HG03432 (cell line): ENCODE measurements around the gene SP110.

Experiments used
- ATAC-seq: cut with Tn5 transposase; IDR thresholded peaks from one replicate; pipeline ENCODE4 v1.9.1; 2021; ENCODE audit warnings: mild to moderate bottlenecking, moderate library complexity; ENCODE audit not compliant: unreplicated experiment

SP110 gene

DNA sequence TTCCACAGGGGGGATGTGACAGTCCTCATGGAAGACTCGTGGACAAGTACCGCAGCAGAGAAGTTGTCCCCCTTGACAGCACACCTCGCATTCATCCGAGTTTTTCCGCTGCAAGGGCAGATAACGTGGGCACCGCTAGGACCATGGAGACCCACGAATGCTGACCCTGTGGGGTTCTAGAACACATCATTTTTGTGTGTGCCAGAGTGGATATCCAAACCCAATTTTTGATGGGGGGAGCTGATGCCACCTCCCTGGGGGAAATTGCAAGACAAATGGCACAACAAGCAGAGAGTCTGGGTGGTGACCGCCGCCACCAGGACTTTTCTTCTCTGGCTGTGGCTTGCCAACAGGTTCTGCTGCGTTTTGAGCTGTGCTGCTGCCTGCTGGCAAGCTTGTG, 46.9 kb downstream of the SP110 start:
- no peak for ATAC-seq

- no peak for ATAC-seq
Measured at GRCh38 chr2:230172156-230172555, 47.6 kb downstream of the SP110 start.

- no peak for ATAC-seq
Measured at GRCh38 chr2:230170532-230170931, 49.3 kb downstream of the SP110 start.

DNA sequence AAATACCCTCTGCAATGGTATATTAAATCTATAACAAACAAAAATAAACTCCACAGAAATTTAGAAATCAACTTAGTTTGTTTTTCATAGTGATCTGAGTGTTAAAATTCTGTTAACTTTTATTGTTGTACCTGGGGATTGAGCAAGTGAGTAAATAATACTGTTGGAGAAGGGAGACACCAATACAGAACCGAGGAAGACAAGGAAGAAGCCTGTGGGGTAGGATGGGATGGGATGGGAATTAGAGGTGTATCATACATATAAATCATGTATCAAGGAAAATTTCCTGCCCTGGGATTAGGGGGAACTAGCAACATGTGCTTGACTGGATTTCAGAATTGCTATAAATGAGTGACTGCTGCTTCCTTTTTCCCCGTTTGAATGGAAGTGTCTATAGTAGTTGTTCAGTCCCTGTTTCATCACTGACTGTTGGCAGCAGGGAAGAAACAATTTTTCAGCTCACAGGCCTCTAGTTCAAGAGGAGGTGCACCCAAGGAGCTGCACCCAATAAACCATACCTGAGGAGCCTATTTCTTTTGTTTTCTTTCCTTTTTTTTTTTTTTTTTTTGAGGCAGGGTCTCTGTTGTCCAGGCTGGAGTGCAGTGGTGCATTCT, 53.1 kb downstream of the SP110 start:
- no peak for ATAC-seq

GRCh38 chr2:230164139-230164538, 55.6 kb downstream of the SP110 start:
- no peak for ATAC-seq

DNA sequence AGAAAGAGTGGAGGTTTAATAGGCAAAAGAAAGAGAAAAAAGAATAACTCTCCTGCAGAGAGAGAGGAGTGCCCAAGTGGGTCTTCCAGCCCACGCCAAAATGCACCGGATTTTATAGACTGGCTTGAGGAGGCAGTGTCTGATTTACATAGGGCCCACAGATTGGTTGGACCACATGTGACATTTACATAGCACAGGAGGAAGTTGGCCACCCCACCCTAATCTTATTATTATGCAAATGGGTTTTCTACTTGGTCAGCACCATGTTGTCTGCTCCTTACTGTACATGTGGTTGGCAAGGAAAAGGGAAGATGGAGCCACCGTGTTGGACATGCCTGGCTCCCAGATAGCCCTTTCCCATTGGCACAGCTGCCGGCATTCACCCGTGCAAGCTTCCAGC, 56.8 kb downstream of the SP110 start:
- no peak for ATAC-seq

GRCh38 chr2:230161184-230161583, 58.6 kb downstream of the SP110 start:
- ATAC-seq = no peak

- ATAC-seq = no peak
Measured at GRCh38 chr2:230160112-230160660, 59.6 kb downstream of the SP110 start.

DNA sequence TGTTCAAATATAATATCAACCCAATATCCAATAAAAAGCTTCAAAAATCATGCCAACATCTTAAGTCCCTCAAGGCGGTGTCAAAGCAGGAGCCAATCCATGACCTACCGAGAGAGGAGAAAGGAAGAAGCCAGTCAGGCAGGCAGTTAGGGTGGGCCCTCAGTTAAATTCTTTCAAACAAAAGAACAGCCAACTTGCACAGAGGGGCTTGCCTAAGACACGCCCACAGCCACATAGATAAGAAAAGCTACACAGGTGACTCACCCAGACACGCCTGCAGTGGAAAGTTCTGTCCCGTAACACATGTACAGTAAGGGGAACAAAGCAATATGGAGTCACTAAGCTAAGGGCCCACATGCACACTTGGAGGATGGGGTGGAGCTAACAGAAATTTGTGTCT, 61.3 kb downstream of the SP110 start:
- no peak for ATAC-seq

GRCh38 chr2:230156782-230157699, 62.7 kb downstream of the SP110 start:
- no peak for ATAC-seq

GRCh38 chr2:230155359-230155758, 64.4 kb downstream of the SP110 start:
- ATAC-seq = no peak

GRCh38 chr2:230153390-230153976, 66.3 kb downstream of the SP110 start:
- no peak for ATAC-seq

DNA sequence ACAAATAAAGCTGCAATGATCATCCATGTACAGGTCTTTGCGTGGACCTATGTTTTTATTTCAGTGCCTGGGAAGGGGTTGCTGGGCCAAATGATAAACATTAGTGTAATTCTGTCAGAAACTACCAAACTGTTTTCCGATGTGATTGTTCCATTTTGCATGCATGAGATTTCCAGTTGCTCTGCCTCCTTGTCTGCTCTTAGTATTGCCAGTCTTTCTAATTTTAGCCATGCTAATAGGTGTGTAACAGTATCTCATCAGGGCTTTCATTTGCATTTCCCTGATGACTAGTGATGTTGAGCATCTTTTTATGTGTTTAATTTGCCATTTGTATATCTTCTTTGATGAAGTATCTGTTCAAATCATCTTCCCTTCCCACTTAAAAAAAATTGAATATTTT, 67.5 kb downstream of the SP110 start:
- ATAC-seq = no peak

DNA sequence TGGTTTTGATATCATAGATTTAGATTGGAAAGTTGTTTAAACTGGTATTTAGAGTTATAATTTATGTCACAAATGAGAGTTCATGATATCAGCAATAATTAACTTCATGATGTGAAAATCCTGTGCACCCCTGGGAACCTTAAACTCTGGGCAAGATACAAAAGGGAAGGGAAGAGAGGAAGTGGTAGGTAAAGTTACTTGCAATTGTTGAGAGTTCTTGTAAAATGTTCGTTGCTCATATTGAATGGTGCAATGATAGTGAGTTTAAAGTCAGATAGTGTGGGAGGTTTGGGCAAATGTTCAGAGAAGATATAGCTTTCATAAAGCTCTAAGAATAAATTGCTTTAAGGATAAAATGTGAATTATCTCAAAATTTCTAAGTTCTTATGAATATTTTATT, 75.4 kb downstream of the SP110 start:
- no peak for ATAC-seq

DNA sequence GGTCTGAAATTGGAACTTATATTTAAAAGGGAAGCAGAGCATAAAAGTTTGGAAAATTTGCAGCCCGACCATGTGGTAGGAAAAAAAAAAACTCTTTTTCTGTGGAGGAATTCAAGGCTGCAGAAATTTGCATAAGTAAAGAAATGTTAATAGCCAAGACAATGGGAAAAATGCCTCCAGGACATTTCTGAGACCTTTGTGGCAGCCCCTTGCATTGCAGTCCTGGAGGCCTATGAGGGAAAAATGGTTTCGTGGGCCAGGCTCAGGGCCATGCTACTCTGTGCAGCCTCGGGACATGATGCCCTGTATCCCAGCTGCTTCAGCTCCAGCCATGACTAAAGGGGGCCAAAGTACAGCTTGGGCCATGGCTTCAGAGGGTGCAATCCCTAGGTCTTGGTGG, 79.1 kb downstream of the SP110 start:
- ATAC-seq = no peak

GRCh38 chr2:230137902-230138539, 81.8 kb downstream of the SP110 start:
- ATAC-seq = no peak

DNA sequence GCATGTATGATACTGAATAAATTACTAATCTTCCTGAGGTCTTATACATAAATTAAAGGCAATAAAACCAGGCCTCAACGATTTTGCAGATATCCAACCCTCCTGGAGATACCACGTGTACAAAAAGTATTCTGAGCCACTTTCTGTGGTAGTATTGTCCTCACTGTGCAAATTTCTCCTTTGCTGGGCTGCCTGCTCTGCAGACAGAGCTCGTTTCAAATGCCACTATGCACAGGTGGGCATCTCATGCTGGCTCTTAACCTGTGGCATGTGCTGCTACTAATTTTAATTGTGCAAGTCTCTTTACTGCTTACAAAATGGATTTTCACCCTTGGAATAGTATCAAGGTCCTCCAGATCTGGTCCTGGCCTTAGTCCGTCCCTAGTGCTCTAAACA, 84.7 kb downstream of the SP110 start:
- ATAC-seq = no peak

- peak; percentile 60 for ATAC-seq
Measured at GRCh38 chr2:230134496-230135129, 85.2 kb downstream of the SP110 start.

DNA sequence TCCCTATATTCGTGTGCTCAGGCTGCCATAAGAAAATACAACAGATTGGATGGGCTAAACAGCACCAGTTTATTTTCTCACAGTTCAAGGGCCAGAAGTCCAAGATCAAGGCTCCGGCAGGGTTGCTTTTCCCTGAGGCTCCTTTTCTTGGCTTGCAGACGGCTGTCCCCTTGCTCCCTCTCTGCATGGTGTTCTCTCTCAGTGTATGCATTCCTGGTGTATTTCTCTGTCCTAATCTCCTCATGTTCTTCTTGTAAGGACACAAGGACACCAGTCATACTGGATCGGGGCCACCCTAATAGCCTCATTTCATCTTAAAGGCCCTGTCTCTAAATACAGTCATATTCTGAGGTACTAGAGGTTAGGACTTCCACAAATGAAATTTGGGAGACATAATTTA, 88.4 kb downstream of the SP110 start:
- ATAC-seq = no peak

- ATAC-seq = no peak
Measured at GRCh38 chr2:230130668-230131364, 89.0 kb downstream of the SP110 start.
